IMR-90 (cell line): Measurements from ENCODE around the gene AGBL2. TPM values are rescaled to one million over a fixed set of nuclear protein-coding genes. Genes with fewer than 3 reads are reported as not detected.

Experiments used
- ATAC-seq: fragments of 200-7000 bp; cut with Tn5 transposase; 2 replicates; pipeline ENCODE4 v1.9.1; 2020; ENCODE audit warnings: low read depth, mild to moderate bottlenecking, moderate library complexity
- BruUV-seq: library from RNA; stranded (reverse); fragments of 400-500 nt; replicated peaks from 2 replicates; lab custom pipeline; 2021; lab: Mats Ljungman, UMichigan
- CTCF ChIA-PET: fragments of 300-600 bp; formaldehyde crosslinking; extraction: SDS; loops from one replicate; lab custom pipeline; 2021; ENCODE audit warnings: antibody characterized with exemption; lab: Yijun Ruan, JAX
- POLR2A ChIA-PET: fragments of 300-600 bp; sonication (Branson Sonifier 250); formaldehyde crosslinking; loops from one replicate; lab custom pipeline; 2022; ENCODE audit warnings: antibody characterized with exemption; ENCODE audit not compliant: unreplicated experiment; lab: Charles Lee
- DNase-seq: peaks from one replicate; pipeline ENCODE4 v3.0.0; 2013
- H2AFZ ChIP-seq: replicated peaks from 2 replicates; pipeline ENCODE3; 2013; ENCODE audit warnings: low read length, mild to moderate bottlenecking; ENCODE audit not compliant: poor library complexity
- H2AK5ac ChIP-seq: 2 replicates; pipeline ENCODE4 v1.6.1; 2013; ENCODE audit warnings: low read depth, low read length, inconsistent platforms
- H2AK9ac ChIP-seq: replicated peaks from 2 replicates; pipeline ENCODE3; 2013; ENCODE audit warnings: mild to moderate bottlenecking, low read depth, low read length, moderate library complexity; ENCODE audit not compliant: poor library complexity
- H2BK120ac ChIP-seq: 2 replicates; pipeline ENCODE4 v1.6.1; 2013; ENCODE audit warnings: low read depth, low read length, inconsistent platforms
- H2BK15ac ChIP-seq: 3 replicates; pipeline ENCODE4 v1.6.1; 2013; ENCODE audit warnings: low read depth, low read length, inconsistent platforms
- H2BK20ac ChIP-seq: 2 replicates; pipeline ENCODE4 v1.6.1; 2013; ENCODE audit warnings: low read depth, mild to moderate bottlenecking, inconsistent platforms, low read length, moderate library complexity
- H2BK5ac ChIP-seq: 2 replicates; pipeline ENCODE4 v1.6.1; 2013; ENCODE audit warnings: mild to moderate bottlenecking, low read depth, low read length, inconsistent platforms; ENCODE audit not compliant: poor library complexity, severe bottlenecking
- H3K14ac ChIP-seq: replicated peaks from 2 replicates; pipeline ENCODE4 v1.6.1; 2013; ENCODE audit warnings: low read depth, low read length, inconsistent platforms
- H3K18ac ChIP-seq: 2 replicates; pipeline ENCODE4 v1.6.1; 2013; ENCODE audit warnings: low read depth, low read length, control low read depth
- H3K23ac ChIP-seq: 2 replicates; pipeline ENCODE4 v1.6.1; 2013; ENCODE audit warnings: low read depth, low read length, inconsistent platforms
- H3K27ac ChIP-seq: 2 replicates; pipeline ENCODE4 v1.5.1; 2013; ENCODE audit warnings: mild to moderate bottlenecking, control low read depth, low read length; ENCODE audit not compliant: insufficient read depth
- H3K27me3 ChIP-seq: 2 replicates; pipeline ENCODE4 v1.6.1; 2013; ENCODE audit warnings: low read length; ENCODE audit not compliant: control insufficient read depth, insufficient read depth
- H3K36me3 ChIP-seq: 2 replicates; pipeline ENCODE4 v1.6.1; 2013; ENCODE audit warnings: low read length, mixed read lengths; ENCODE audit not compliant: control insufficient read depth, insufficient read depth
- H3K4ac ChIP-seq: 2 replicates; pipeline ENCODE4 v1.6.1; 2013; ENCODE audit warnings: low read depth, low read length, inconsistent platforms
- H3K4me1 ChIP-seq: 2 replicates; pipeline ENCODE4 v1.6.1; 2013; ENCODE audit warnings: low read length, mixed read lengths; ENCODE audit not compliant: control insufficient read depth, insufficient read depth
- H3K4me2 ChIP-seq: 2 replicates; pipeline ENCODE4 v1.6.1; 2013; ENCODE audit warnings: low read depth, mild to moderate bottlenecking, control low read depth, low read length, moderate library complexity
- H3K4me3 ChIP-seq: 2 replicates; pipeline ENCODE4 v1.5.1; 2013; ENCODE audit warnings: low read depth, mild to moderate bottlenecking, control low read depth, low read length, moderate library complexity; ENCODE audit not compliant: insufficient read depth
- H3K56ac ChIP-seq: 2 replicates; pipeline ENCODE4 v1.6.1; 2013; ENCODE audit warnings: low read length, inconsistent platforms; ENCODE audit not compliant: insufficient read depth; ENCODE audit errors: extremely low read depth
- H3K79me1 ChIP-seq, 2 experiments: 2 replicates each; pipeline ENCODE4 v1.6.1; 2013; ENCODE audit warnings: low read length in 2 of 2, inconsistent platforms in 1 of 2, low read depth in 1 of 2
- H3K9ac ChIP-seq: 2 replicates; pipeline ENCODE4 v1.6.1; 2013; ENCODE audit warnings: low read depth, low read length, control low read depth
- H3K9me1 ChIP-seq: 2 replicates; pipeline ENCODE4 v1.6.1; 2013; ENCODE audit warnings: low read length, inconsistent platforms; ENCODE audit not compliant: insufficient read depth
- H3K9me3 ChIP-seq: 2 replicates; pipeline ENCODE4 v1.6.1; 2013; ENCODE audit warnings: low read length; ENCODE audit not compliant: control insufficient read depth, insufficient read depth
- H4K20me1 ChIP-seq: 2 replicates; pipeline ENCODE4 v1.6.1; 2013; ENCODE audit warnings: low read length, inconsistent platforms; ENCODE audit not compliant: insufficient read depth
- H4K5ac ChIP-seq: 2 replicates; pipeline ENCODE4 v1.6.1; 2013; ENCODE audit warnings: mild to moderate bottlenecking, low read depth, low read length, control low read depth
- H4K8ac ChIP-seq, 2 experiments: 2 replicates each; pipeline ENCODE4 v1.6.1; 2013; ENCODE audit warnings: low read depth in 2 of 2, low read length in 2 of 2, control low read depth in 1 of 2, inconsistent platforms in 1 of 2
- H4K91ac ChIP-seq: 2 replicates; pipeline ENCODE4 v1.6.1; 2013; ENCODE audit warnings: low read depth, low read length, inconsistent platforms; ENCODE audit not compliant: insufficient read depth
- BHLHE40 ChIP-seq: fragments of 150-350 bp; IDR thresholded peaks from 2 replicates; pipeline ENCODE4 v1.6.1; 2016; ENCODE audit warnings: mild to moderate bottlenecking, low read depth, low read length
- CEBPB ChIP-seq: IDR thresholded peaks from 2 replicates; pipeline ENCODE4 v1.6.1; 2012; ENCODE audit warnings: low read depth, low read length, improper control_type of control experiment
- CHD1 ChIP-seq: IDR thresholded peaks from 2 replicates; pipeline ENCODE4 v1.6.1; 2012; ENCODE audit warnings: low read depth, low read length, improper control_type of control experiment
- CTCF ChIP-seq: conservative IDR thresholded peaks from 2 replicates; pipeline ENCODE4 v1.5.1; 2012; ENCODE audit warnings: mild to moderate bottlenecking, low read depth, low read length, improper control_type of control experiment
- ELK1 ChIP-seq: fragments of 150-350 bp; IDR thresholded peaks from 2 replicates; pipeline ENCODE4 v1.6.1; 2016; ENCODE audit warnings: low read depth, mild to moderate bottlenecking, low read length, moderate library complexity, borderline replicate concordance
- FOS ChIP-seq: fragments of 150-350 bp; IDR thresholded peaks from 2 replicates; pipeline ENCODE4 v1.6.1; 2016; ENCODE audit warnings: low read depth, low read length
- MAFK ChIP-seq: IDR thresholded peaks from 2 replicates; pipeline ENCODE4 v1.6.1; 2012; ENCODE audit warnings: low read depth, low read length, improper control_type of control experiment
- MAZ ChIP-seq: IDR thresholded peaks from 2 replicates; pipeline ENCODE4 v1.6.1; 2012; ENCODE audit warnings: low read depth, mild to moderate bottlenecking, low read length, improper control_type of control experiment, moderate library complexity, borderline replicate concordance
- MXI1 ChIP-seq: IDR thresholded peaks from 2 replicates; pipeline ENCODE4 v1.6.1; 2012; ENCODE audit warnings: low read depth, mild to moderate bottlenecking, low read length, moderate library complexity, borderline replicate concordance
- NFE2L2 ChIP-seq: fragments of 150-350 bp; IDR thresholded peaks from 2 replicates; pipeline ENCODE4 v1.6.1; 2016; ENCODE audit warnings: low read depth, mild to moderate bottlenecking, low read length
- POLR2A ChIP-seq: IDR thresholded peaks from 2 replicates; pipeline ENCODE4 v1.6.1; 2012; ENCODE audit warnings: mild to moderate bottlenecking, low read depth, low read length
- RAD21 ChIP-seq: IDR thresholded peaks from 2 replicates; pipeline ENCODE4 v1.6.1; 2012; ENCODE audit warnings: low read length, improper control_type of control experiment
- RCOR1 ChIP-seq: IDR thresholded peaks from 2 replicates; pipeline ENCODE4 v1.6.1; 2012; ENCODE audit warnings: mild to moderate bottlenecking, low read length, improper control_type of control experiment; ENCODE audit not compliant: insufficient replicate concordance
- RFX5 ChIP-seq: IDR thresholded peaks from 2 replicates; pipeline ENCODE4 v1.8.0; 2012; ENCODE audit warnings: low read depth, mild to moderate bottlenecking, low read length, moderate library complexity
- SMC3 ChIP-seq: fragments of 150-350 bp; IDR thresholded peaks from 2 replicates; pipeline ENCODE4 v1.6.1; 2016; ENCODE audit warnings: low read depth, mild to moderate bottlenecking, antibody characterized with exemption, low read length, moderate library complexity
- USF2 ChIP-seq: fragments of 150-350 bp; IDR thresholded peaks from 2 replicates; pipeline ENCODE4 v1.6.1; 2017; ENCODE audit warnings: mild to moderate bottlenecking, antibody characterized with exemption, low read length, low read depth
- WGBS, 2 experiments: methylation state at CpG; one replicate each; pipeline versions ENCODE4 v1.1.5 to v1.1.7; 2013; ENCODE audit warnings: missing lambda C conversion rate in 2 of 2; ENCODE audit not compliant: insufficient read length in 1 of 2; ENCODE audit errors: extremely low coverage in 2 of 2; 5-methylcytosine and 5-hydroxymethylcytosine counted together
- dilution Hi-C: fragments of 300-500 bp; cut with HindIII; formaldehyde crosslinking; loops from one replicate; pipeline ENCODE4 v1.14.3; 2018; ENCODE audit warnings: low sequenced_read_pairs; ENCODE audit not compliant: unreplicated experiment
- in situ Hi-C: fragments of 300-500 bp; cut with MboI; formaldehyde crosslinking; loops from 3 replicates; pipeline ENCODE4 v1.14.3; 2019; ENCODE audit warnings: low sequenced_read_pairs, inconsistent platforms, mixed read lengths
- intact Hi-C: fragments of 100-400 bp; cut with micrococcal nuclease; formaldehyde crosslinking; loops from 2 replicates; pipeline ENCODE4 v1.10.0; 2022
- polyA plus RNA-seq, 3 experiments: library from polyadenylated mRNA; depleted of rRNA; stranded (reverse); fragments of >200 nt; gene quantifications; 2 replicates each; pipeline ENCODE4 v1.2.3, GENCODE V29; 2012; ENCODE audit warnings: low replicate concordance in 1 of 3
- total RNA-seq: library from RNA; depleted of rRNA; stranded (reverse); fragments of >200 nt; gene quantifications from 2 replicates; pipeline ENCODE4 v1.2.3, GENCODE V29; 2012

Gene AGBL2
- total and polyA plus RNA-seq, 2 of the 4 experiments (the other 2 are of a cell fraction) = 0.36 to 1.2 TPM

DNA sequence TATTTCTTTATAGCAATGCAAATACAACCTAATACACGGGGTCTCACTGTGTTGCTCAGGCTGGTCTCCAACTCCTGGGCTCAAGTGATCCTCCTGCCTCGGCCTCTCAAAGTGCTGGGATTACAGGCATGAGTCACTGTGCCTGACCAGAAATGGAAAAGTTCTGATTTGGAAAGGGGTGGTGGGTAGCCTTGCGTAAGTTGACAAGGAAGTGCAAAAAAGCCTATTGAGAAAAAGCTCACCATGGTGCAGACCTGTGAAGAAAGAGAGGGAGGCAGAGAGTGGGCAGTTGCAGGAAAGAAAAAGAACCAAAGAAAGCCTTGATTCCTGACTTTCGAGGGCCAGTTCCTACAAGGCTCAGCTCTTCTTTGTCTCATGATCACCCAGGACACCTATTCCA, 27.1 kb downstream of the AGBL2 start:
- Histone ChIP-seq H2AK5ac (no peak overlapping the region), H3K23ac (no peak overlapping the region), H4K91ac (no peak overlapping the region), H3K18ac (no peak overlapping the region), H3K27me3 (no peaks in the 10 kb centered on the region), H3K9me1 (no peaks in the 10 kb centered on the region), H3K9ac (no peak overlapping the region), H4K20me1 (no peaks in the 10 kb centered on the region), H3K9me3 (no peaks in the 10 kb centered on the region), H2BK120ac (no peak overlapping the region), H2BK15ac (no peak overlapping the region), H2BK5ac (no peak overlapping the region), H2AK9ac (no peak overlapping the region), H3K27ac (no peak overlapping the region), H4K5ac (no peak overlapping the region), H3K14ac (no peak overlapping the region), H3K4me2 (no peak overlapping the region), H3K79me1 (no peaks in the 10 kb centered on the region), H3K4me1 (no peaks in the 10 kb centered on the region), H3K36me3 (no peaks in the 10 kb centered on the region), H3K56ac (no peak overlapping the region), H4K8ac (no peak overlapping the region), H2BK20ac (no peak overlapping the region), H2AFZ (no peak overlapping the region), H3K4ac (no peak overlapping the region), H3K4me3 (no peak overlapping the region)
- BruUV-seq = no TSS peak
- 100% methylated on average over 1 of the region's 4 CpGs; no CpG with 5 or more reads in 1 of the 2 experiments for WGBS, 2 experiments
- intact Hi-C loops = no loop called here
- DNase-seq = no peak
- ATAC-seq = no peak
- TF ChIP-seq USF2 (no peak), NFE2L2 (no peak), RFX5 (no peak), POLR2A (no peak), SMC3 (no peak), RAD21 (no peak), MAZ (no peak), FOS (no peak), BHLHE40 (no peak), MAFK (no peak), RCOR1 (no peak), CHD1 (no peak), CTCF (no peak), ELK1 (no peak), CEBPB (no peak), MXI1 (no peak)
- CTCF ChIA-PET = no interaction called here
- POLR2A ChIA-PET = interaction anchor here (0.6 kb wide), 1 partner anchor 493 kb away, joined by 3 read pairs; no protein-coding TSS in a partner anchor
- in situ Hi-C loops = no loop called here
- dilution Hi-C loops = no loop called here
